VCaP (cell line): ENCODE results near the gene TRIM33.
A peak's percentile ranks its signal among the peaks of the same experiment; 100 is the strongest.

Source experiments
- H3K27ac ChIP-seq: fragments of 450-650 bp; 2 replicates; pipeline ENCODE4 v1.5.1; 2017
- CTCF ChIP-seq: fragments of 450-650 bp; conservative IDR thresholded peaks from 2 replicates; pipeline ENCODE4 v1.5.1; 2017; ENCODE audit warnings: mild to moderate bottlenecking, moderate library complexity

Gene TRIM33

DNA sequence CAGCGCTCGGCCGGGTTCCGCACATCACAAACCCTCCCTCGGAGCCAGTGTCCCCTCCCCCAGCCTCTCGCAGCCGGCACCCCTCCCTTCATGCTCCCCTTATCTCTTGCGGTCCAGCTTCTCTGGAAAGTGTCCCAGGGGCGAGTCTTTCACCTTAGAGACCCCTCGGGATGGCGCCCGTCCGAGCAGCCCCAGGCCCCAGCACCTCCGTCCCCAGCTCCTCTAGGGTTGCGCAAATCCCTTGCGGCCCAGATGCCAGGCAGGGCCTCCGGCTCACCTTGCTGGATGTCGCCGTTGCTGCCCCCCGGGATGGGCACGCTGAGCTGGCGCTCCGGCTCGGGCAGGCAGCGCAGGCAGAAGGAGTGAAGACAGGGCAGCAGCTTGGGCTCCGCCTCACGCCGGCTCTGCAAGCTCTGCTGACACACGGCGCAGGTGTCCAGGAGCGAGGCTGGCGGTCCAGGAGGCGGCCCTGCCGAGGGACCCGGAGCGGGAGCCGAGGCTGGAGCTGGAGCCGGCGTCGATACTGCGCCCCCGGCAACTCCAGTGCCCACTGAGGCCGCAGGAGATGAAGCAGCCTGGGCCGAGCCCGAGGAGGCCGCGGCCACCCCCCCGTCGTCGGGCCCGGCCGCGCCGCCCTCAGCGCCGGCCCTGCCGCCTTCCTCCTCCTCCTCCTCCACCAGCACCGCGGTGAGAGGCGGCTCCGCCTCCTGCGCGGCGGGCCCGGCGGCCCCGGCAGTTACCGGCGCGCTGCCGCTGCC lies 550 bp downstream of the TRIM33 start:
- peak overlapping the region; percentile 93 for H3K27ac ChIP-seq
- TF ChIP-seq CTCF = no peak

GRCh38 chr1:114509596-114510273 lies 1.3 kb downstream of the TRIM33 start:
- peak overlapping the region; percentile 93 for H3K27ac ChIP-seq
- no peak for TF ChIP-seq CTCF

GRCh38 chr1:114508386-114508898 lies 2.6 kb downstream of the TRIM33 start:
- TF ChIP-seq CTCF = no peak
- peak overlapping the region; percentile 93; the same call in 1 of the 2 replicates for H3K27ac ChIP-seq

DNA sequence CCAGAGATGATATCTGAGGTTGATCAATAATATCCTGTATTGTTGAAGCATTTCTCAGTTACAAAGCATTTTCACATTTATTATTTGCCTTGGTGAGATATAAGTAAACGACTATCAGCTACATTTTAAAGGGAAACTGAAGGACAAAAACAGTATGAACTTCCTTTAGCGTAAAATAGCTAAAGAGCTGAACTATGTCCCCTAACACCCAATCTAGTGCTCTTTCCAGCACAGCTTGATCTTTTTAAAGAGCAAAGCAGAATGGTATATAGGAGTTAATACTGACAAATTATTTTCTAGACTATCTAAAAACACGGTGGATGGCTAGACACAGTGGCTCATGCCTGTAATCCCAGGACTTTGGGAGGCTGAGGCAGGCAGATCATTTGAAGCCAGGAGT lies 3.5 kb downstream of the TRIM33 start:
- TF ChIP-seq CTCF = no peak
- peak overlapping the region; percentile 93; the same call in 1 of the 2 replicates for H3K27ac ChIP-seq

DNA sequence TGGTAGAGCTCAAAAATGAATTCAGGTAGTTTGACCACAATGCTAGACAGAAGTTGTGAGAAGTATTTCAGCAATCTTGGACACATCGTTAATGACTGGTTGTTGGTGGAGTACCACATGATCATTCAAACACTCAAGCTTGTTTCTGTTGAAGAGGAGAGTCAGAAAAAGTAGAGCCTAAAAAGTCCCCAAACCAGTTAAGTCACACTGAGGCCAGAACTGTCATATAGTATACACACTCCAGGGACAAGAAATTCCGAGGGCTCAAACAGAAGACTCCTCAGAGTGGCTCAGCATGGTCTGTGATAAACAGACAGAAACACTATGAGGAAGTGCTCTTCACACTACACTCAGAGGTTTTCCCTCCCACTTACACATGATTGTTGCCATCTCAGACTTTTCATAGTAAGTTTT lies 5.8 kb downstream of the TRIM33 start:
- TF ChIP-seq CTCF = no peak
- H3K27ac ChIP-seq = peak overlapping the region; percentile 18; the same call in 1 of the 2 replicates

DNA sequence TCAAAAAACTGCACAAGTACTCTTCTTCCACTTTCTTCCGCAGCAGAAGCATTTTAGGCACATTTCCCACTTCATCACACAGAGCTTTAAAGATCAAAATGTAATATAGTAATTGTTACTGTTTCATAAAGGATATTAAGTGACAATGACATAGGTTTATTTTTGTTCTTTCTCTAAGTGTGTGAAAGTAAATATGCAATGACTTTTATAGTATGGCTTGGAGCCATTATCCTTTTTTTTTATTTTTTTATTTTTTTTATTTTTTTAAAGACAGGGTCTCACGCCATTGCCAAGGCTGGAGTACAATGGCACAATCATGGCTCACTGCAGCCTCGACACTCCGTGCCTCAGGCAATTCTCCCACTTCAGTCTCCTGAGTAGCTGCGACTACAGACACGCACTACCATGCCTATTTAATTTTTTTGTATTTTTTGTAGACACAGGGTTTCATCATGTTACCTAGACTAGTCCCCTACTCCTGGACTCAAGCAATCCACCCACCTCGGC lies 7.0 kb downstream of the TRIM33 start:
- no peak for TF ChIP-seq CTCF
- no peak overlapping the region for H3K27ac ChIP-seq

- no peak overlapping the region for H3K27ac ChIP-seq
- no peak for TF ChIP-seq CTCF
Observed at GRCh38 chr1:114502080-114502479, 8.9 kb downstream of the TRIM33 start.
